Epithelial cell of prostate (primary cell): ENCODE data around the gene PDX1.

ENCODE experiments used
- DNase-seq: peaks from one replicate; pipeline ENCODE4 v3.0.0-alpha.2; 2011; ENCODE audit warnings: low read depth, low spot score
- H3K27ac ChIP-seq: fragments of 450-650 bp; 2 replicates; pipeline ENCODE4 v1.5.1; 2017; ENCODE audit warnings: mild to moderate bottlenecking

The PDX1 gene

DNA sequence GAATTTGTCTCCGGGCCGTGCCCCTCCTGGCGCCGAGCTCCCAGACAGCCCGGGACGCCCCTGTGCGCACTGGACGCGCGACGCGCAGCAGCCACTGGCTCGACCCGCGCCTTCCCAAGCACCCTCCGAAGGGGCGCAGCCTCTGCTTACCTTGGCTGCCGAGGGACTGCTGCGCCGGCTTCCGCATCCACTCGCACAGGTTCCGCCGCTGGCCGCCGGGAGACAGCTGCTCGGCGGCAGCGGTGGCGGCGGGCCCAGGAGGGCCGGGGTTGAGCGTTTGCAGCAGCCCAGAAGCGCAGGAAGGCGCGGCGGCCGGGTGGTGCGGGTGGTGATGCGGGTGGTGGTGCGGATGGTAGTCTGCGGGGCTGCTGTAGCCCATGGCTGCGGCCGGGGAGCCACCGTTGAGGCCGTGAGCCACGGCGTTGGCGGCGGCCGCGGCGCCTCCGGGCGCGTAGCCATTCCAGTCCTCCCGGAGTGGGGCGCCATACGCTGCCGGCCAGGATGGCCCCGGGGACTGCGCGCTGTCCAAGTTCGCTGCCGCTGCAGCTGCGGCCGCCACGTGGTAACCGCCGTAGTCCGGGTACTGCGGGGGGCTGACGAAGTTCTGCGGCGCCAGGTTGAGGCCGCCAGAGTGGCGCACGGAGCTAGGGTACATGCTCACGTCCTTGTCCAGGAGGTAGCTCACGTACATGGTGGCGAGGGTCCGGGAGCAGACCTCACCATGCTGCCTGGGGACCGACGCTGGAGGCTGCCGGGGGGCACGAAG is 48.7 kb downstream of the PDX1 start:
- DNase-seq, result no peak
- H3K27ac ChIP-seq, result no peak overlapping the region

DNA sequence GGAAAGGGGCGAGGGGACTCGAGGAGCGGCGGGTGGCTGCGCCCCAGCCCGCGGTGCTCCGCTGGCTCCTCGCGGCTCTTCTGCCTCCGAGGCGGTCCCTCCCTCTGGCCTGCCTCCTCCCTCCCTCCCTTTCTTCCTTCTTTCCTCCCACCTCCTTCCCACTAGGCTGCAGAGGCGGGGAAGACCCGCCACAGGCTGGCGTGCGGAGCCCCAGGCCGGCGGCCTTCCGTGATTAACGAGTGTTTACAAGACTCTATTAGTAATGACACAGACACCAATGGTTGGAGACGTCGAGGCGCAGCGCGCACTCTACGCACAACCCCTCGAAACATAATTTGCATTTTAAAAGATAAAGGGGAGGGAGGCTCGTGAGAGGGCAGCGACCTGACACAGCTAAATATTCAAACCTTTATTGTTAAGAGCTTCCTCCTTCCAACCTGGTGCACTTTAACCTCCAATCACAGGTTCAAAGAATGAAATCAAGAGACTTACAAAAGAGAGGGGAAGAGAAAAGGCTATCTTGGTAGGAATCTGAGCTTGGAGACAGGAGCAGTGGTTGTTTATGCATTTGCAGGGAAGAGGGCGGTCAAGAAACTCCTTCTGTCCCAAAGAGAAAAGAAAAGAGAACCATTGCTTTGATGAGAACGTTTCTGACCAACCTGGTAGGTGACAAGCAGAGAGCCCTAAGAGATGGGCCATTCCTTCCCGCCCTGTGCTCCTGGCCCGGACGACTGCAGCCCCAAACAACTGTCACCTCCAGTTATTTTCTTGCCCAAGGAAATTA is 49.5 kb downstream of the PDX1 start, which contains the start of gene CDX2:
Gene CDX2, minus strand, starts transcription at position 234 of the 784 bp plus-strand sequence. CDS start 309 bp downstream, outside the sequence.
- no peak within 1 kb of the TSS for H3K27ac ChIP-seq
- DNase-seq, result no peak

DNA sequence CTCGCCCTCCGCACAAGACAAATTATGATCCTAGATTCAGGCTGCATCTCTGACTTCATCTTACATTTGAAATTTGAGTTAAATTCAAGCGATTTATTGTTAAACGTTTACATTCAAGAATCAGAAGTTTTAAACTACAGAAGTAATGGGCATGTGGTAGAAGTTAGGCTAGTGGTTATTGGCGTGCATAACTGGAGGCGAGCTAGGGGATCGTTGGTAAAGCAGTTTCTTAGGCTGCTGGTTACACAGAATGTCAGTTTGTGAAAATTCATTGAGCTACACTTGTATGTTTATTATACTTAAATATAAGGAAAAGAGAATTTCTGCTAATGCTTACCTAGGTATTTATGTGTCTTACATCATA is 50.0 kb downstream of the PDX1 start:
- no peak overlapping the region for H3K27ac ChIP-seq
- no peak for DNase-seq

DNA sequence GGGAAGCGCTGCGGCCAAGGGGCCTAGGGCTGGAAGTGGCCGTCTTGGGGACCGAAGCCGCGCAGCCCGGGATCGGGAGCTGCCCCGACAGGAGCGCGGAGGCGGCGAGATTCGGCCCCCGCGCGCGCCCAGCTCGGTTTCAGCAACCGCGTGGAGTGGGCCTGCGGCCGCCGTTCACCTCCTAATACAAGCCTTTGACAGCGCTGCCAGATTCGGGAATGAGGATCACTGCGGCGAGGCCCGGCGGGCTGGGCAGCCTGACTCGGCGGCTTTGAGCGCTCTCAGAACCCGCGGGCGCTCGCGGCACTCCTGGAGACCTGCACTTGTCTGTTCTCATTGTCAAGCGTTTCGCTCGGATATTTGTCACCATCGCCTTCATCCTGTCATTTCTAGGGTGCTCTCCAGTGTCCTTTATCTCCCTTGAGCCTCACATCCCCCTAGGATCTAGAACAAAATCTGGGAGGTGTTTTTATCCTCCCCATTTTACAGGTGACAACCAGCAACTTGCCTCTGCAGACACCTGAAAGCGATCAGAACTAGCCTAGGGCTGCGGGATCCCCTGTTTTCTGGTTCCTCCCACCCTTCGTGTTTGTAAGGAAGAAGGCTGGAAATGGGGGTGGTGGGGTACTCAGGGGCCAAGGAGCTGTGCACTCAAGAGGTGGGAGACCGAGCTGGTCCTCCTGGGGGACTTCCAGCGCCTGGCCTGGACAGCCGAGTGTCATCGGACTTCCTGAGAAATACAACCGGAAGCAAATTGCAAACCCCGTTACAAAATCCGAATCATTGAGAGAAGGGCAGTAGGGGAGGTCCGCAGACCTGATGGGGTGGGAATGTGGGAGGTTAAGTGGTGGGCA is 50.8 kb downstream of the PDX1 start:
- H3K27ac ChIP-seq, result no peak overlapping the region
- no peak for DNase-seq

DNA sequence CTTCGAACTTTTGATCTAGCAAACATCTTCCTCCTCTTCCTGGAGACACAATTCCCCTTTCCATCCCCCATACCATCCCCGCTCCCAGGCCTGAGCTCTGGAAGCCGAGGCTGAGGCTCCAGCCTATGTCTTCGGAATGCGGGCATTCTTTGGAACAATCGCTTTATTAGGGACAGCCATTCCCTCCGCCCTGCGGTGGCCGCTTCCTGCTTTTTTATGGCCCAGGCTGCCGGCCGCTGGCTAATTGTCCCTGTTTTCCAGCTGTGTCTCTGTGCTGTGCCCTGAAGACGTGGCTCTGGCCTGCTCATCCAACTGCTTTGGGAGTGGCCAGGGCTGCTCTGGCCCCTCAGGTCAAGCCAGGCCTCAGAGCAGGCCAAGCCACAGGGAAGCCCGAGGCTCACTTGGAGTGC is 51.4 kb downstream of the PDX1 start:
- H3K27ac ChIP-seq, result no peak overlapping the region
- no peak for DNase-seq

DNA sequence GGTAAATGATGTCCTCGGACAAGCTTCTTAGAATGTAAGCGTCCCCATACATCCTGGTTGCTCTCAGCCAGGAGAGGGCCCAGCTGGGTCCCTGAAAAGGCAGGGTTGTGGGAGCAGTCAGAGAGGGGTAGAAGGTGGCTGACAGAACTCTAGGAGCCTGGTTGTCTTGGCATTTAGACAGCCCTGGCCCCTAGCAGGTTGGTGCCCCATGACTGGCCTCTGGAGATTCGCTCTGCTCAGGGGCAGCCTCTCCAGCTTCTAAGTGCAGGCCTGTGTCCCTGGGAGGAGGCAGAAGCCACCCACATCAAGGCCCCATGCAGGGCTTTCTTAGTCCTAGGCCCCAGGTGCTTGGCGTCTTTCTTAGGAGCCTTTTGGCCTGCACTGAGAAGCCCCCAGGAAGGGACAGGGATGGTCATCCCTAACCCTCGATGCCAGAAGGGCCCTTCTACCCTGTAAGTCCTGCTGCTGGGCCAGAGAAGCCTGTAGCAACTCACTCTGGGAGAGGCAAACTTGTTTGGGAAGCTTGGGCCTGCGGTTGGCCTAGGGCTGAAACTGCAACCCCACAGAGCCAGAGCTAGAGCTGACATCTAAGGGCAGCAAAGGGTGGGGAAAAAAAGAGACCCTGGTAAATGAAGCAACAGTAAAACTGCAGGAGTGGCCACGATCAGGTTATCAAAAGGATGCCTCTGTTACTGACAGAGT is 52.1 kb downstream of the PDX1 start:
- H3K27ac ChIP-seq, result no peak overlapping the region
- no peak for DNase-seq

DNA sequence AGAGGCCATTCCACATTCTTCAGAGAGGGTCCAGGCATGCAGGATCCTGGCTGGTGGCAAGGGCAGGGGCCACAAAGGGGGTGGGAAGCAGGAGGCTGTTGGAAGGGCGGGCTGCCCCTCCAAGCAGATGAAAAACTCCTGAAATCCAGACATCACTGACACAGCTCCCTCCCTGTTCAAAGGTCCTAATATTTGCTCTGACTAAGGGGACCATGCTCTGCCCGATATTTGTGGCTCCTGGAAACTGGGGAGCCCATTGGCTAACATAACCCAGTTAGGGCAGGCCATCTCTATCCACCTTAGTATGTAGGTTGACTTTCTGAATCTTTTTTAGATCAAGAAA is 52.6 kb downstream of the PDX1 start:
- DNase-seq, result no peak
- H3K27ac ChIP-seq, result no peak overlapping the region

DNA sequence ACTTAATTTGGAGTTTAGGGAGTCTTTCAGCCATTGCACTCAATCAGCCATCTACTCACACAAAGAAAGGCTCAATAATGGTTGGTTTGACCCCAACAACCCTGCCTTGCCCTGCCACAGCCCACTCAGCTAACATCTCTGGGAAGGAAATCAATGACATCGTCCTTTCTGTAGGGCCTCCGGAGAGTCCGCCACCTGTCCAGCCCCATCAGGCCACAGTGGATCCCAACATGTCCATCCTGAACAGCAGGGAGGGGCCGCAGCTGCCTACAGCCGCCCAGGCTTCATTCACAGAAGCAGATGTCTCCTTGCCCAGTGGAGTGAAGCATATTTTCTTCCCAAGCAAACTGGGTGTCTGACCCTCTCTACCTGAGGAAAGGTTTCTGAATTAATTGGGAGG is 53.5 kb downstream of the PDX1 start:
- H3K27ac ChIP-seq, result no peak overlapping the region
- no peak for DNase-seq

DNA sequence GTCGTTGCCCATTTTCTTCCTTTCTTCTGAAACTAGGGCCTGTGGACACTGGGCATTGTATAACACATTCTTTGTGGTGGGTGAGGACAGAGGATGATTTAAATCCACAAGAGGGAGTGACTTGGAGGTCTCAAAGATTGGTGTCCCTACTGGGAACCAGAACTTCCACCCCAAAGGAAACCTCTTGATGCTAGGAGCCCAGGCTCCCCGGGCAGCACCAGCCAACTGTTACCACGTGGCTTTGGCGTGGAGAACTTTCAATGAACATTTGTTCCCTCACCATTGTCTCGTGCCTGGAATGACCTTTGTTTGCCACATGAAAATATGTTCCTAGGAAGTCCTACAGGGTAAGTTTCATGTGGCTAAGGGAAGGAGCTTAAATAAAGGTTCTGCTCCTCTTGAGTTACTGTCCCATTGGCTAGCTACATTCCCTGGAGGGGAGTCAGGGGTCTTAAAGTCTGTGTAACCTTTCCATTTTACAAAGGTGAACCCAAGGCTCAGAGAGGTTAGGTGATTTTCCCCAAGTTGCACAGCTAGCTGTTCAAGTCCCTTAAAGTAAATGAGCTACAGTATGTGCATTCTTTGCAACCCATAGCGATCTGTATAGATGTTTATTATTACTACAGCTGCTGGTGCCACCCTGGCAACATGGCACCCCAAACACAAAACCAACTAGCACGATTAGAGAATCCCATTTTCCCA is 54.3 kb downstream of the PDX1 start:
- no peak overlapping the region for H3K27ac ChIP-seq
- DNase-seq, result no peak
